ENCODE data around the gene MMD2.

The MMD2 gene

GRCh38 chr7:4951304-4951703 is 7.7 kb downstream of the MMD2 start:
- no peak for TF ChIP-seq CTCF (IDR thresholded peaks at IDR 0.05; ENCODE audit: low read depth, low read length, poor library complexity, severe bottlenecking)
- no peak for TF ChIP-seq EZH2phosphoT487 (IDR thresholded peaks at IDR 0.05; ENCODE audit: borderline replicate concordance, low read length)
- no peaks in the 10 kb centered on the region for H3K27me3 ChIP-seq (ENCODE audit: control insufficient read depth, low read length)
- no peaks in the 10 kb centered on the region for H3K36me3 ChIP-seq (ENCODE audit: control insufficient read depth, low read length)
- H3K27ac ChIP-seq (ENCODE audit: low read depth, low read length) = no peak overlapping the region
- H3K79me2 ChIP-seq (ENCODE audit: control insufficient read depth, low read length) = no peaks in the 10 kb centered on the region
- H3K4me1 ChIP-seq (ENCODE audit: control insufficient read depth, low read length) = no peaks in the 10 kb centered on the region
- no peaks in the 10 kb centered on the region for H3K9me2 ChIP-seq (replicated peaks; ENCODE audit: control insufficient read depth, low read length)
- H3K4me3 ChIP-seq (ENCODE audit: low read length) = no peak overlapping the region
- no peaks in the 10 kb centered on the region for H4K20me1 ChIP-seq (ENCODE audit: control insufficient read depth, insufficient read depth, low read depth, low read length)
- no peaks in the 10 kb centered on the region for H3F3A ChIP-seq (ENCODE audit: control insufficient read depth, insufficient read depth)
- no peaks in the 10 kb centered on the region for H3K9me3 ChIP-seq (ENCODE audit: control insufficient read depth, insufficient read depth, low read length)
- no peak overlapping the region for H3K4me2 ChIP-seq (ENCODE audit: low read length)

GRCh38 chr7:4948402-4948801 is 10.6 kb downstream of the MMD2 start:
- no peaks in the 10 kb centered on the region for H3K27me3 ChIP-seq (ENCODE audit: control insufficient read depth, low read length)
- no peaks in the 10 kb centered on the region for H3K36me3 ChIP-seq (ENCODE audit: control insufficient read depth, low read length)
- H3K4me3 ChIP-seq (ENCODE audit: low read length) = no peak overlapping the region
- no peaks in the 10 kb centered on the region for H4K20me1 ChIP-seq (ENCODE audit: control insufficient read depth, insufficient read depth, low read depth, low read length)
- no peak overlapping the region for H3K4me2 ChIP-seq (ENCODE audit: low read length)
- TF ChIP-seq CTCF (IDR thresholded peaks at IDR 0.05; ENCODE audit: low read depth, low read length, poor library complexity, severe bottlenecking) (no peak), EZH2phosphoT487 (IDR thresholded peaks at IDR 0.05; ENCODE audit: borderline replicate concordance, low read length) (no peak)
- no peaks in the 10 kb centered on the region for H3F3A ChIP-seq (ENCODE audit: control insufficient read depth, insufficient read depth)
- H3K27ac ChIP-seq (ENCODE audit: low read depth, low read length) = no peak overlapping the region
- no peaks in the 10 kb centered on the region for H3K4me1 ChIP-seq (ENCODE audit: control insufficient read depth, low read length)
- no peaks in the 10 kb centered on the region for H3K9me3 ChIP-seq (ENCODE audit: control insufficient read depth, insufficient read depth, low read length)
- no peaks in the 10 kb centered on the region for H3K9me2 ChIP-seq (replicated peaks; ENCODE audit: control insufficient read depth, low read length)
- no peaks in the 10 kb centered on the region for H3K79me2 ChIP-seq (ENCODE audit: control insufficient read depth, low read length)

DNA sequence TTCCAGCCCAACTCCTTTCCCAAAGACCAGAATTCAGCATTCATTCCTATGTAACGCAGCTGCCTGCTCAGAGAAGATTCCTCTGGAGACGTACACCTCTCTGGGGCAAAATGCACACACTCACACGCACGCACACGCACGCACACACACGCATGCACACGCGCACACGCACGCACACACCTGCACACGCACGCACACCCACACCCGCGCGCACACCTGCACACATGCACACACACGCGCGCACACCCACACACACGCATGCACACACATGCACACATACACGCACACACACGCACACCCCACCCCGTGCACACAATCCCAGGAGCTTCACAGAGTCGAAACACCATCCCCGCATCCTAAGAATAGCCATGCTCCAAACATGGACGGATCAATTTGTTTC is 13.0 kb downstream of the MMD2 start:
- H4K20me1 ChIP-seq (ENCODE audit: control insufficient read depth, insufficient read depth, low read depth, low read length) = no peaks in the 10 kb centered on the region
- H3K4me1 ChIP-seq (ENCODE audit: control insufficient read depth, low read length) = no peaks in the 10 kb centered on the region
- no peaks in the 10 kb centered on the region for H3K79me2 ChIP-seq (ENCODE audit: control insufficient read depth, low read length)
- H3K9me2 ChIP-seq (replicated peaks; ENCODE audit: control insufficient read depth, low read length) = no peaks in the 10 kb centered on the region
- no peak overlapping the region for H3K4me3 ChIP-seq (ENCODE audit: low read length)
- no peaks in the 10 kb centered on the region for H3F3A ChIP-seq (ENCODE audit: control insufficient read depth, insufficient read depth)
- no peak for TF ChIP-seq EZH2phosphoT487 (IDR thresholded peaks at IDR 0.05; ENCODE audit: borderline replicate concordance, low read length)
- no peak overlapping the region for H3K4me2 ChIP-seq (ENCODE audit: low read length)
- H3K27me3 ChIP-seq (ENCODE audit: control insufficient read depth, low read length) = no peaks in the 10 kb centered on the region
- H3K9me3 ChIP-seq (ENCODE audit: control insufficient read depth, insufficient read depth, low read length) = no peaks in the 10 kb centered on the region
- H3K36me3 ChIP-seq (ENCODE audit: control insufficient read depth, low read length) = no peaks in the 10 kb centered on the region
- H3K27ac ChIP-seq (ENCODE audit: low read depth, low read length) = no peak overlapping the region

- Histone ChIP-seq H3K9me3 (ENCODE audit: control insufficient read depth, insufficient read depth, low read length) (no peaks in the 10 kb centered on the region), H3K27me3 (ENCODE audit: control insufficient read depth, low read length) (no peaks in the 10 kb centered on the region), H3K9me2 (replicated peaks; ENCODE audit: control insufficient read depth, low read length) (no peaks in the 10 kb centered on the region), H3F3A (ENCODE audit: control insufficient read depth, insufficient read depth) (no peaks in the 10 kb centered on the region), H3K4me2 (ENCODE audit: low read length) (no peak overlapping the region), H3K36me3 (ENCODE audit: control insufficient read depth, low read length) (no peaks in the 10 kb centered on the region), H3K4me1 (ENCODE audit: control insufficient read depth, low read length) (no peaks in the 10 kb centered on the region), H4K20me1 (ENCODE audit: control insufficient read depth, insufficient read depth, low read depth, low read length) (no peaks in the 10 kb centered on the region), H3K79me2 (ENCODE audit: control insufficient read depth, low read length) (no peaks in the 10 kb centered on the region), H3K4me3 (ENCODE audit: low read length) (no peak overlapping the region), H3K27ac (ENCODE audit: low read depth, low read length) (no peak overlapping the region)
- TF ChIP-seq EZH2phosphoT487 (IDR thresholded peaks at IDR 0.05; ENCODE audit: borderline replicate concordance, low read length) = no peak
- TF ChIP-seq CTCF (IDR thresholded peaks at IDR 0.05; ENCODE audit: low read depth, low read length, poor library complexity, severe bottlenecking) = no peak
These were observed 14.0 kb downstream of the MMD2 start for GRCh38 chr7:4944939-4945338.
